ENCODE data around the gene MYZAP.

The MYZAP gene

DNA sequence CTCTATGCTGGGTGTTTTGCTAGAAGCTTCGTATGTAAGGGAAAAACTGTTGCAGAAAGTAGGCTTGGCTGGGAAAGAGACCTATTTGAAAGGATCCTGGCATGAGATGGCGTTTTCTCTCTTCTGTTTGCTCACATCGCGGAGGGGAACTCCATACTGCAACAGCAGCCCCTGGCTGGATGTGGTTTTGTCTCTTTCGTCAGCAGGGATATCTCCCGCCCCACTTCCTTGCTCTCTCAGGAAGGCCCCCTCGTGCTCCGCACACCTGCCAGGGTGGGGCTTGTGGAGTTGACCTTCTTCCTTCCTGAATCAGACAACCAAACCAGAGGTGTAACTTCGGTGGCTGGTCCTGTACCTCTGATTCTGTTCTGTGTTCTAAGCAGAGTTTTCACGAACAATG lies 26.4 kb upstream of the MYZAP start:
- no peak for DNase-seq

DNA sequence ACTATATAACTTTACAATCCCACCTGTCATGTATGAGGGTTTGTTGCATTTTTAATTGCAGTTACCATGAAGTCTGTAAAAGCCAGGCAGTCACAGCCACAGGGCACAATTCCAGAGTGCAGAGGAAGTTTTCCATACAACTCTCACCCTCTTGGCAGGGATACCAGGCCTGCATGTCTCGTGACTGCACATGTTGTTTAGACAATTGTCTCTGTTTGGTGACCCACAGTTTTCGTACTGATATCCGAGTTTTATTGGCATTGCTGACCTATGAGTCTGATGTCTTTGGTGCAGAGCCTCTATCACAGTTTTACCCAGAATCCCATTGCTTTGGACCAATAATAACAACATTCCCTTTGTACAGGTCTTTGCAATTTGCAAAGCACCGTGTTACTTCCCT lies 24.9 kb upstream of the MYZAP start:
- no peak for DNase-seq

DNA sequence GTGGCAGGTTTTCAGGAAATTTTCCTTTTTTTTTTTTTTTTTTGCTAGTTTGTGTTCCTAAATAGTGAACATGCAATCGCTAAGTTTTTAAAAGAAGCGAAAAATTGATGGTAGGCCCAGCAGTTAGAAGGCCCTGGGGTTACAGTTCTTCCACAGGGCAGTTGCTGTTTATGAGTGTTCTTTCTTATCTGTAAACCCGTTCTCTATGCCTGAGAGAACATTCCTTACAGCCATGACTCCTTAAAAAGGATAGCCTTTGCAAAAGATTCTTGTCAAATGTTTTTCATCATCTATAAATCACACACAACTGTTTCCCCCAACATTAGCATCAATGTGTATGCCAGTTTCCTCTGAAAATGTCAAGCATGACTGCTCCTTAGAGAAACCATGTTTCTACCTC lies 23.8 kb upstream of the MYZAP start:
- DNase-seq: no peak

DNA sequence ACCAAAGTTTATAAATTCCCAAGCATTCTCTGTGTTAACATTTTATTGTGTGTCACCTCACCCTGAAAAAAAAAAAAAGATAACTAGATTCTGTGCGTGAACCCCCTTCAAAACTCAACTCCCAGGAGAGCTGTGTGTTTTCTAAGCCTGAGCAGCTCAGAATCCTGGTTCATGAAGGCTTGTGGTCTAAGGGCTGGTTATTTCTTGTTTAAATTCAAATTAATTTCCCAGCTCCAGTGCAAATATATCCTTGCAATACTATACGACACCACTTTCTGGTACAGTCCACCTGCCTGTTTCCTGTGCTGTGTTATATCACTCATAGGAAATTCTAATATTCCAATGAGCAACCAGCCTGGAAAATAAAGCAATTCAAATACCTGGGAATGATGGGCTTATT lies 23.4 kb upstream of the MYZAP start:
- no peak for DNase-seq

DNA sequence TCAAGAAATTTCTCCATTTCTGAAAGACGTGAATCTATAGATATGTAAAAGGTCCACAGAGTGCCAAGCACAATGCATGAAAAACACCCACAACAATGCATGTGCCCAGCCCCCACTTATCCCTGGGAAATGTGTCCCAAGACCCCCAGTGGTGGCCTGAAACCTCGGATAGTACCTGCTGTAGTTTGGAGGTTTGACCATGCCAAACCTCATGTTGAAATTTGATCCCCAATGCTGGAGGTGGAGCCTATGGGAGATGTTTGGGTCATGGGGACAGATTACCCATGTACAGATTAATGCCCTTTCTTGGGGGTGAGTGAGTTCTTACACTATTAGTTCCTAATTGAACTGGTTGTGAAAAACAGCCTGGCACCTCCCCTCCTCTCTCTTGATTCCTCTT lies 21.4 kb upstream of the MYZAP start:
- DNase-seq: no peak

DNA sequence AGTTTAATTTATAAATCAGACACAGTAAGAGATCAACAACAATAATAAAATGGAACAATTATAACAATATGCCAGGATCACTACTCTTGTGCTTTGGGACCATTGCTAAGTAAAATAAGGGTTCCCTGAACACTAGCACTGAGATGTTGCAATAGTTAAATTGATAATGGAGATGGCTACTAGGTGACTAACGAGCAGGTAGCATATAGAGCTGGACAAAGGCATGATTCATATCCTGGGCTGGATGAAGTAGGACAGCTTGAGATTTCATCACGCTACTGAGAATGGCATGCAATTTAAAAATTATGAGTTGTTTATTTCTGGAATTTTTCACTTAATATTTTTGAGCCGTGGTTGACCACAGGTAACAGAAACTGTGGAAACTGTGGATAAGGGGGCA lies 20.7 kb upstream of the MYZAP start:
- no peak for DNase-seq

DNA sequence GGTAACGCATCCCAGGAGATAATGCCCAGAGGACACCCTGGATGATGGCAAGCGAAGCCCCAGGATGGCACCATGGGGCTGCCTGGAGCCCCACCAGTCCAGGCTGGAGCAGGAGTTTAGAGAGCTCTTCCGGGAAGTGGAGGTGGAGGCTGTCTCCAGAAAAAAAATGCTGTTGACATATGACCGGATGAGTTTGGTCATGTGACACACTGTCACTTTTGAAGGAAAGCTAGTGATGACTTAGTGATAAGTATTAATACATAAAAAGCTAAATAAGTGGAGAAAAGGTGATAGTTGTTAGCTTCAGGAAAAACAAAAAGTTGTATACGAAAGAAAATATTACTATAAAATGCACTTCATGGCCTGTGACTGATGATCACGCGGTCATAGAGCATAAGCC lies 20.0 kb upstream of the MYZAP start:
- no peak for DNase-seq

DNA sequence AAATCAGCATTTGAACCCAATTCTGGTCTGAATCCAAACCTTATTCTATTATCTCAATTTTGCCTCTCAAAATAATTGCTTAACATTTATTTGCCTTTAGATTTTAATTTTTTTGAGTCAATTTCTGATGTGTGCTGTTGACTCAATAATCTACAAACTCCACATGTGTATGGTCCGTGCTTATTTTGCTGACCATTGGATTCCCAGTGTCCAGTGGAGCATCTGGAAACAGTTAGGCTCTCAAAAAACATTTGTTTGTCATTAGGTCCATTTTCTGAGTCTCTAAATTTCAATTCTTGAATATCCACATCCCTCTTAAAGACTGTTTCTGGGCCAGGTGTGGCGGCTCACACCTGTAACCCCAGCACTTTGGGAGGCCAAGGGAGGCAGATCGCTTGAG lies 19.2 kb upstream of the MYZAP start:
- no peak for DNase-seq

DNA sequence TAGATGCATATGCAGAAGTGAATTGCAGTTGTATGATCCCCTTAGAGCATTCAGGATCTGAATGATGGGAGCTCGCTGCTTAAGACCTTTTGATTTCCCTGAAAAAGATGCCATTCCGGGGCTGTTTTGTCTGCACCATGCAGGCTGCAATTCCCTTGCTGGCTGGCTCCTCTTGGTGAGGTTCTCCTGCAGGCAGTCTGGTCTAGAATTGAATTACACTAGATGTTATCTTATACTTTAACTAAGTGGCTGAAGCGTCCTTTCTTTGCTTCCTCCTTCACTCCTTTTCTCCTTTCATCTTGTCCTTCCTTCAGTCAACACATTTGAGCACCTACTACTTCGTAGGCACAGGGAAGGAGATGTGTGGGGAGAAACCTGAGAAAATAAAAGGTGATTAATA lies 18.6 kb upstream of the MYZAP start:
- no peak for DNase-seq

DNA sequence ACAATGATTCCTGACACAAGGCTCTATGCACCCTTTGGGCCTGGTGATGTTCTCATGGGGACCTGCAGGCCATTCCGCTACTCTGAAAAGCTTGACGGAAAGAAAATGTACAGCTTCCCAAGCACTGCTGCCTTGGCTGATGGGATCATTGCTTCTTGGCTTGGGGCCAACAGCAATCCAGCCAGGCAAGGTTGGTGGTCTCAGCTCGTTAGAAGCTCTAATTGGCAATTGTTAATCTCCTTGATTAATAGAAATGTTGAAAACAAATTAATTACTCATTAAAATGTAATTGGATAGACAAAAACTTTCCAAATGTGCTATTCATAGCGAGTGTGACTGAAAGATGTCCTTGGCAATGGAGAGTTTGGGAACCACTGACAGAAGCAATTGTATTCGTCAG lies 16.3 kb upstream of the MYZAP start:
- DNase-seq: no peak

DNA sequence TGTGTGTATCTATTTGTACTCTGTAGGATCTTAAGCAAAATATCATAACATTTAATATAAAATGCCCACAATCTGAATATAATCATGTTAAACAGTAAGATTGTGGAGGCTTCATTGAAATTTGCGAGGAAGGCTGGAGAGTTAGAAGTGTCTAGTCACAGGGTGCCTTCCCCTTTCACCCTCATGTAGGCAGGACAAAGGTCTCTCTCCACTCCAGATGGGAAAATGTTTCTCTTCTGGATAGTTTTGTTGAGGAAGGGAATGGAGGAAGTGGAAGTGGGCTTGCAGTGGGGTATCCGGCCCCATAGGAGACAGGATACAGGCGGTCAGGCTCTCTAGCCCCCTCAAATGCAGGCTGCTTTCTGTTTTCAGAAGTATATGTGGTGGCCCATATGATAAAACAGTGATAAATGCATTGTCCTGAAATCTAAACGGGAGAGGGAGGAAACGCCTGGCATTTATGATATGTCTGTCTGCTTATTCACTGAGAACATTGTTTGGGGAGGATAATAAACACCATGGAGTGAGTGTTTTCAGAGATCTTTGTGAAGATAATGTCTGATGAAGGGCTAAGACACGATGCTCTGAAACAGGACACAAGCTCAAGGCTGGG lies 13.3 kb upstream of the MYZAP start:
- no peak for DNase-seq

DNA sequence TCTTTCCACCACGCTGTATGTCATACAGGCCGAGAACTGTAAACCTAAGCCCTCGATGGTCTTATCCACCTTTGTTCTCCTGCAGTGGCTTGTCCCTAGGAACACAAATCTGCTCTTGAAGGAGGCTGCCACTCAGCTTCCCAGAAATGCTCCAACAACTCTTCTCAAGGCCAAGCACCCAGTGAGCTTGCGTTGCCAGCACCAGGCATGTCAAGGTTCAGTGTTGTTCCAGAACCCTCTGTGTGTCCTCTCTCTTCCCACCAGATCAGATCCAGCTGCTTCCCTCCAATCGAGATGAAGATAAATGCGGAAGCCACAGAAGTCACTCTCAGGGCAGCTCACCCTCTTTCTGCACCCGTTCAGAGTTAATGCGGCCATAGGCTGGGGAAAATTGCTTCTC lies 11.3 kb upstream of the MYZAP start:
- DNase-seq: no peak

DNA sequence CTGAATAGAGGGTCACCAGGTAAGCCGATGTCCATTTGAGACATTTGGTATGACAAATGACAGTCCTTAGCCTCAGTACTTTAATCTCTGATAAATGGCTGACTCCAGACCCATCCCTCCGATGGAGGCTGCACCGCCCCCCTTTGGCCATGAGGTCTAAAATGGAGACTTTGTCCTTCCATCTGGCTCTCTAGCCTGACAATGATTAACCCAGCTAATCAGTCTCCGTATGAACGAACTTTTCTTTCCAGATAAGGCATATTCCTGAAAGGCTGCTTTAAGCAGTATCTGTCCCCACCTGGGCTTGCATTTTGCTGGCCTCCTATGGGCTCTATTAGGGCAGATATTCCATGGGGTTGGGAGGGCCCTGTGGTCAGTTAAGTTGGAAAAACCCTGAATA lies 10.8 kb upstream of the MYZAP start:
- no peak for DNase-seq

DNA sequence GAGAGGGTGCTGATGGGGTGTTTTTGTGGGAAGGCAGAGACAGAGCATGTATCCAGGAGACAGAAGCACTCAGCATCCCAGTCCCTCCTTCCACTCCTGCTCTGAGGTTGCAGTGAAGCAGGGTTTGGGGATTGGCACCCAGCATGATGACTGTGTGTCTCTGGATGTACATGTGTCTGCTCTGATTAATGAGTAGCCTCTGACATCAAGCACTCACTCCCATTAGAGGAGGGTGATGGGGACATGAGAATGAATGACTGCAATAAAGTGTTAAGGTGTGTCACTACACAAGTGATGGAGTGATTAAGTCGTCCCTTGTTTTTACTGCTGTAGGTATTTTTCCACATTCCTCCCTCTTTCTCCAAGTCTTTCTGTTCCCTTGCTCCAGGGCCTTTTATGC lies 9.6 kb upstream of the MYZAP start:
- DNase-seq: no peak

DNA sequence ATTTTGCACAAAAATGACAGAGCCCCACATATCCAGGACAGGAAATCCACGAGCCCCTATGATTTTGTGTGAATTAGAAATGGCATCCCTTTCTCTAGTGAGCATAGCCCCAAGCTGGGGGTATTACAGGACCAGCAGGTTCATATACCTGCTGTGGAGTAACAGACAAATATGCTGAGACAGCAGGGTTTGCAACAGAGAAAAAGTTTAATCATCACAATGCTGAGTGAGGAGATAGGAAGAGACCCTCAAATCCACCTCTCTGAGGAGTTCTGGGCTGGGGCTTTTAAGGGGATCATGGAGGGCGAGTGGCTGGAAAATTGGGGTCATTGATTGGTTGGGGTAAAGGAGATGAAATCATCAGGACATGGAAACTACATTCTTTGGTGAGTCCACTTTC lies 8.4 kb upstream of the MYZAP start:
- no peak for DNase-seq

DNA sequence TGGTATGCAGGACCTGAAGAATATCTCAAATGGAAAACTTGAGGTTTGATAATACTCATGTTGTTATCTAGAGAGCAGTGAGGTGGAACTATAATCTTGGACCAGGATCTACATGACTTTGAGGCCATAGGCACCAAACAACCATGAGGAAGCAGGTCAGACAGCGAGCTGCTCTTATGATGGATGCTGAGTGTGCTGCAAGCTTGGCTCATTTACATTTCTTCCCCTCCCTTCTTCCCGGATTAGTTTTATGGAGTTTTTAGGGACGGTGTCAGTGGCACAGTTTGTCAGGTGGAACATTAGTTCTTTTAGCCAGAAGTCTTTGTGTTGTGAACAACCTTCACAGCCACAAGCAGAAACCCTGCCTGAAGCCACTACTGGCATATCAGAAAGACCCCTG lies 8.0 kb upstream of the MYZAP start:
- no peak for DNase-seq

DNA sequence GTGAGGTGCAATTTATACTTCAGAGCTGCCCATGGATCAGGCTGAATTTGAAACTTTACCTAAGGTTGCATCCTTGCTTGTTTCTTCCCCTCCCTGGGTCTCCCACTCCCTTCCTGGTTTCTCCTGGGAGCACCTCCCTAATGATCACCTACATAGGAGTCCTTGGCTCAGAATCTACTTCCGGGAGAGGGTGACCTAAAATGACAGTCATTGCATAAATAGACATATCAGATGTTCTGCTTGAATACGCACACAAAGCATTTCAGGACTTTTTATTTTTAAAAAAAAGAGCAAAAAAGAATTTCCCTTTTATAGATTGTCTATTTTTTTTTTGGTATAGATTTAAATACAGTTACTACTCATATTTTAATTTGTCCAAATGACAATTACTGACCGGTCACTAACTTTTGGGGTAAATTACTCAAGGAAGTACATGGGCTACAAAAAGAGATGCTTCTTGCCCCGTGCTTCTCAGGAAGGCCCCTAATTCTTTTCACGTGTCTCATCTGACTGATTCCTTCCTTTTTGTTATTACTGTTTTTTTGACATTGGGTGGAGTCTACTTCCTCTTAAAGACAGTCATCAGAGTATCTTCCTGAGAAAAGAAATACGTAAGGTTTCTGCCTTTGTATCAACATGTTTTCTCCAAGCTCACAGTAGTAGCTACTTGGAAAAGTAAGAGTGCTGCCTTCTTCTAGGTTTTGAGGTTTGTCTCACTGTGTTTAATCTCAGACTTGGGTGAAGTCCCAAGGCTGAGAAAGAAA lies 4.9 kb upstream of the MYZAP start:
- DNase-seq: no peak

DNA sequence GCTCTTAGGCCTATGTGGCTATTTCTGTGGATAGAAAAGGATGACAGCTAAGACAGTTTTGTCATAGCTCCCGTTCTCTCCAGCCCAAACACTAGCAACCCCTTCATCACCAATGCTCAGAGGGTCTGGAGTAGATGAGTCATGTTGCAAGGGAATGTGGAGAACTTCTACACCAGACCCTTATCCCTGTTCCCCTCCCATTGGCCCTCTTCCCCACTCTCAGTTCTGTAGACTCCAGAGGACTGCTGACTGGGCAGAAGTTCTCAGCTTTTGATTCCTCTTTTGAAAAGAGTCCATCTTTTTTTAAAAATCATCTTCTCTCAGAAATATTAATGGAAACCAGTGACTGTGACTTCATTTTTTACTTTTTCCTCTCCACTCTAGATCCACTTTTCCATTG lies 2.4 kb upstream of the MYZAP start:
- no peak for DNase-seq

DNA sequence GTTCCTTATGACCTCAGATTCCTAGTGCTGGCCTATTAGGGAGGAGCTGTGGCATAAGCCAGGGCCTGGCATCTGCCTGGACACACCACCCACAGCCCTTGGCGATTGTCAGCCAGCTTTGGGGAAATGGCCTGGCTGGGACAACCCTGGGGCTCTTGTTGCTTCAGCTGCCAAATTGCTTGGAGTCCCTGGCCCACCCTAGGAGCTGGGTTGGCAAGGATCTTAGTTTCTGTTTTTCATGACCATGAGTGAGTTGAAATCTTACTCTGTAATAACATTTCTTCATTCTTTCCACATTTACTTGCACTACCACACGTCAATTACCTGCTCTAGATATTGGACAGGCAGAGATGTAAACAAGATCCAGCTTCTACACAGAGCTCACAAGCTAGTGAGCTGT lies 1.9 kb upstream of the MYZAP start:
- no peak for DNase-seq

DNA sequence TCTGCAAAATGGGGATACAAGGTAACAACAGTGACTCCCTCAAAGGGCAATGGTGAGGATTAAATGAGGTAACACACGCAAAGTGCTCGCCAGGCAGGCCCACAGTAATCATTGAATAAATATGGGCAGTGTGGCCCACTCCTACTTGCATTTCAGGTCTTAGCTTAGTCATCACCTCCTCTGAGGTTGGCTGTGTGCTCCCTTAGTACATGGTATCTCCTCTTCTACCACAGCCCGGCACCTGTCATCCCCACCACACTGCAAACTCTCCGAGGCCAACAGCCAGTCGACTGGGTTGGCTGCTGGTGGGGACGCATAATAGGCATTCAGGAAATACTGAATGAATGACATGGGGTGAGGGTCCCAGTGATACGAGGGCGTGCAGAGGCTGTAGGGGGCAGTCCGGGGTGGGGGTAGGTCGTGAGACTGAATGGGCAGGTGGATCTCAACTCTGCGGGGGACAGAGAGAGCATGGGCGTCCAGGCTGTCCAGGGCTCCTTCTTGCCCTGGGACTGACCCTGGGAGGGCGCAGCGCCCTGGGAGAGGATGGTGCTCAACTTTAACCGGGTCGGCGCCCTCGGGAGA lies 375 bp upstream of the MYZAP start:
- no peak for DNase-seq

DNA sequence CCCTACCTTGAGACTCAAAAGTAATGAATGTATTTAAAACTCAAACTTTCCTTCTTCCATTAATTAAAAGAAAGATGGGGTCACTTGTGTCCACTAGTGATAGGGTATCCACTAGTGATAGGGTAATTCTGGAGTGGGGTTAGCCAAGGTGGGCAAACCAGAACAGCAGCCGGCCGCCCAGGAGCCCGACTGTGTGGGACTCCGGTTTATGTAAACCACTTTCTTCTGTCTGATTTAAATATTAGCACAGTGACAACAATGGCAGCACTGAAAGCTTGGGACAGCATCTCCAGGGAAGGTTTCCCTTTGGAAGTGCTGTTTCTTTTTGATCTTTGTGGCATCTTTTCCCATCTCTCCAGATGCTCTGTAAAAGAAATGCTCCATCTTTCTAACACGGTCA lies 722 bp downstream of the MYZAP start:
- no peak for DNase-seq

DNA sequence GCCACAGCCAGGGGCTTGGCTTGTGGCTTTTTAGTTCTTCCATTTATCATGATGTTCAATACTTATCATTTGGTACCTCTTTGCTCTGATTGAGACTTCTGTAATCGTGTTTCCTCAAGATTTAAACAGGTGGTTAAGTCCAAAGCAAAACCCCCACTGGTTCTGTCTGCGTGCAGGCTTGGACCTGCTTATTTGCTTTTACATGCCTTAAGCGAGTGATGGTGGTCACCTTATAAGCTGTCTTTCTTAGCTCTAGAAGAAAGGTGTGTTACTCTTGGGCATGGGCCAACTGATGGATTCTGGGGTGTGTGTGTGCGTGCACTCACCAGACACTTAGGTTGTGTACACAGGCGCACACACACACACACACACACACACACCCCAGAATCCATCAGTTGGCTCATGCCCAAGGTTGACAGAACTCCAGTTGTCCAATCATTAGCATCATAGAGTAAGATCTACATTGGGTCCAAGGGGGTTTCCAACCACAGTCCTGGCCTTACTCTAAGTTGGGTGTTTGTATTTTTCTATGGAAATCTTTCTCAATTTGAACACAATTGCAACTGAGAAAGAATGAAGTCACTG lies 1.2 kb downstream of the MYZAP start:
- DNase-seq: no peak

DNA sequence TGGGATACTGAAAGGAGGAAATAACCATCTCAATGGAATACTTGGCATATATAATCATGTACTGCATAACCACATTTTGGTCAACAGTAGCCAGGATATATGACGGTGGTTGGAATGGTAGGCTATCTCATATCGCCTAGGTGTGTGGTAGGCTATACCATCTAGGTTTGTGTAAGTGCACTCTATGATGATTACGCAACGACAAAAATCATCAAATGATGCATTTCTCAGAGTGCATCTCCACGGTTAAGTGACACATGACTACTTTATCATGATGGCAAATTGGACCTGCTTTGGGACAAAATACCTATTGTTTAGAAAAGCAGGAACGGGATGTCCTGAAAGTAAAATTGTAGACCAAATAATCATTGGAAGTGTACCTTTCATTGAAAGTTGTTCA lies 2.8 kb downstream of the MYZAP start:
- no peak for DNase-seq

Data from NCI-H1417 treated with DMSO at 0.1 percent for 48 hours (cell line).